GM18511 (cell line): ENCODE data around the gene ZNF160.

ENCODE experiments used
- ATAC-seq: cut with Tn5 transposase; IDR thresholded peaks from one replicate; pipeline ENCODE4 v1.9.1; 2021; ENCODE audit warnings: mild to moderate bottlenecking, moderate library complexity; ENCODE audit not compliant: unreplicated experiment

Gene ZNF160

DNA sequence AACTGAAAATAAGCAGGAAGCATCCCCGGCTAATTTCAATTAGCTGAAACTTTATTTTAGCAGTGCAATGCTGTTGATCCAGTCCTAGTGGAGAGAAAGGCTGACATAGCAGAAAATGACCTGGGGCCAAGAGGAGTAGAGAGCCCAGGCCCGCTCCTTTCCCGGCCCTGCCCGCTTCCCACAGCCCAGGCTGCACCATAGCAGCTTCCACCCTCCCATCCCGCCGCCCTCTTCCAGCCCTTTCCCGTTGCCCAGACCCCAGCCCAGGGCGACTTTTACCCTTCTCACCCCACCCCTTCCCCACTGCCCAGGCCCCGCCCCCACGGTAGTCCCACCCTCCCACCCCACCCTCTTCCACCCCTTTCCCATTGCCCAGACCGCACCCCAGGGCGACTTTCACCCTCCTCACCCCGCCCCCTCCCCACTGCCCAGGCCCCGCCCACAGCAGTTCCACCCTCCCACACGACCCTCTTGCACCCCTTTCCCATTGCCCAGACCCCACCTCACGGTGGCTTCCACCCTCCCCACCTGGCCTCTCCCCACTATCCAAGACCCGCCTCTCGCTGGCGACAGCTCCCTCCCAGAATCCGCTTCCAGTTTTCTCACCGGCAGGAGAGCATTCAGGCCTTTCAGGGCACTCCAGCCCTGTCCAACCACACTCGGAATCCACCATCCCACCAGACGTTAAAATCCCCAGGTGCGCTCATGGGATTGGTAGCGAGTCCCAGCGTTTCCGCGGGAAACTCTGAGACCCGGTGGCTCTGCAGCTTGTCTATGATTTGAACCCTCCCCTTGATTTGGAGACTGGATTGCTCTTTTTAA lies 8.3 kb downstream of the ZNF160 start:
- no peak for ATAC-seq

DNA sequence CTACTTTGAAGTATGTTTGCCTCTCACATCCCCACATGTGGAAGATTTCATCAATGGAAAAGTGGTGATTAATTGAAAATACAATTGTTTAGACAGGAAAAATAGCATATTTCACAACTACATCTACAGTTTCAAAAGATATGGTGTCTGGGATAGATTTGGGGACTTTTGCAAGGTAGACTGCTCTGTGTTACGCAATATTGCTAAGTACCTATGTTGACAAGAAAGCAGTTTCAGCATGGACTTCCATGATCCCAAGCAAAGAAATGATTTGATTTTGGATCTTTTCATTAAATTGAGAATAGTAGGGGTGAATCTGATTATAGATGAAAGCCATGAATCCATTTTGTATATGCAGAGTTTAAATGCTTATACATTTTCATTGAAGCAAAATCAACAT lies 10.5 kb downstream of the ZNF160 start:
- no peak for ATAC-seq

DNA sequence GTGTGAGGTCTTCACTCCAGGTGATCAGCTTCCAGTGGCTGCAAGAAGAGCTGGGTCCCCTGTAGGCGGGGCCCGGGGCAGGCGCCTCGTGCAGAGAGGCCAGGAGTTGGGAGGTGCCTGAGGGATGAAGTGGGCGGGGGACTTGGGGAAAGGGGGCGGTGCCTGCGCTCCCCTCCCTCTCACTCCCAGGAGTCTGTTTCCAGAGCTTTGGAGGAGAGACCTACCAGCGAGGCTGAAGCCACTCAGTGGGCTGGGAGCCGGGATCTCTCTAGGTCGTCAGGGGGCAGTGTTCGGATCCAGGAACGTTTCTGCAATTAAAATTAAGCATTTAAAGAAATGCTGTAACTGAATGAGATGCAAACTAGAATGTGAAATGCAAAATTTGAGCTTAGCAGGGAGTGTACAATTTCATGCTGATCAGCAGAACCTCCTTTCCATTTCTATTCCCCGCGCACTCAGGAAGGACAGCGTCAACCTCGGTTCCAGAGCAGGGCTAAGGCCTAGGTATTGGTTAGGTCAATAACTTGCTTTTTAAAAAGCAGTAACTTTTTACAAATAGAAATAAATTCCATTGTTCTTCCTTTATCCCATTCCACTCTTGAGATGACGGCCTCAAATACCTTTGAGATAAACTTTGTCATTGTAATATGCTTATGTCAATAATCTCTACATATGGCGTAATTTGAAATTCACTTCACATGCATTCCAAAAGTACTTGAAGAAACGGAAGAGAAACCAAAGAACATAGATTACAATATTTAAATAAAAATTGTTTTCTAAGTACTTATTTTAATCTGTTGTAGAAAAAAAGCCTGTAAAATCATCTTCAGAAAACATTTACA lies 11.6 kb downstream of the ZNF160 start:
- no peak for ATAC-seq

DNA sequence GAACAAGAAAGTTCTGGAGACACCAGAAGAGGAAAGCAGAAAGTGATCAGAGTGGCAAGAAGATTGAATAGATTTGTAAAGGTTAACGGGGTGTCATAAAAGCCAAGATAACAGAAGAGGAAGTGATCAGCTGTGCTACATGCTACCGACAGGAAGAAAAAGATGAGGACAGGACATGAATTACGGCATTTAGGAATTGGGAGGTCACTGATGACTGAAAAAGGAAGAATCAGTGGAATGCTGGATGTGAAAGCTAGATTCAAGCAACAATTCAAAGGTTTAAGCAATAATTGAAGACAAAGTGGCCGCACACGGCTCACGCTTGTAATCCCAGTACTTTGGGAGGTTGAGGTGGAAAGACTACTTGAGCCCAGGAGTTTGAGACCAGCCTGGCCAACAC lies 15.1 kb downstream of the ZNF160 start:
- ATAC-seq = no peak

DNA sequence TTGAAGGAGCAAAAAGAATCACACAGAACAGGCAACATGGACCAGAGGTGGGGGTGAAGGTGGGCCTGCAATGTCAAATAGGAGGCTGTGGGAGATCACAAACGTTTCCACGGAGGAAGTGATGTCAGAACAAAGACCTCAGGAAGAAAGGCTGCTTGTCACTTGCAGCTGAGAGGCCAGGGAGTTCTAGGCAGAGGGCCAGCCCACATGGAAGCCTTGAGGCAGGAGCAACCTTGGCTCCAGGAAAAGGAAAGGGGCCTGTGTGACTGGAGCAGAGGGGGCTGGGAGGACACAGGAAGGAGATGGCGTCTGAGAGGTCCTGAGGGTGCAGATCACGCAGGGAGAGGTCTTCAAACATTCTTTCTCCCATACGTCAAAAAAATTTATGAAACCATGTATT lies 16.3 kb downstream of the ZNF160 start:
- ATAC-seq = no peak

DNA sequence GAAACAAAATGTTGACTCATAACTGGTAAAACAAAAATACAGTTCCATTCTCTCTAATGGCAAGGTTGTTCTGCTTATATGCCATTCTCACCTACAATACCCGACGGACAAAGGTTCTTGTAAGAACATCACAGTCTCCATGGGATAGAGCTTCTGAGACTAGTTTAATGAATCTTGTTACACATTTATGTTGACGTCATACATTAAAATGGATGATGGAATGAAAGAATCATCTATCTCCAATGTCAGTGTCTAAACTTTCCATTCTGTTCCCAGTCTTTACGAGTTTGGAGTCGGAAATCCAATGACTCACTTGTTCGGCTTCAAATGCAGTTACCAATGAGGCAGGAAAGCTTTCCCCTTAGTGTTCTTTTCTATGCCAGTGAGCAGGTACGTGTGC lies 17.7 kb downstream of the ZNF160 start:
- no peak for ATAC-seq

DNA sequence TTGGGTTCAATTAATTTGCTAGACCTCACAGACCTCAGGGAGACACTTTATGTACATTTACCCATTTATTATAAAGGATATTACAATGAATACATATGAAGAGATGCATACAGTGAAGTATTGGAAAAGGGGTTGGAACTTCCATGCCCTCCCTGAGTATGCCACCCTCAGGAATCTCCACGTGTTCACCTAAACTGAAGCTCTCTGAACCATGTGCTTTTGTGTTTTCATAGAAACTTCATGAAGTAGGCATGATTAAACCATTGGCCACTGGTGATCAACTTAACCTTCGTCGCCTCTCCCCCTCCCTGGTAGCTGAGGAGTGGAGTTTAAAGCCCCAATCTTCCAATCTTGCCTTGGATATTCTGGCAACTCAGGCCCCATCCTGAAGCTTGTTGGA lies 20.3 kb downstream of the ZNF160 start:
- no peak for ATAC-seq

DNA sequence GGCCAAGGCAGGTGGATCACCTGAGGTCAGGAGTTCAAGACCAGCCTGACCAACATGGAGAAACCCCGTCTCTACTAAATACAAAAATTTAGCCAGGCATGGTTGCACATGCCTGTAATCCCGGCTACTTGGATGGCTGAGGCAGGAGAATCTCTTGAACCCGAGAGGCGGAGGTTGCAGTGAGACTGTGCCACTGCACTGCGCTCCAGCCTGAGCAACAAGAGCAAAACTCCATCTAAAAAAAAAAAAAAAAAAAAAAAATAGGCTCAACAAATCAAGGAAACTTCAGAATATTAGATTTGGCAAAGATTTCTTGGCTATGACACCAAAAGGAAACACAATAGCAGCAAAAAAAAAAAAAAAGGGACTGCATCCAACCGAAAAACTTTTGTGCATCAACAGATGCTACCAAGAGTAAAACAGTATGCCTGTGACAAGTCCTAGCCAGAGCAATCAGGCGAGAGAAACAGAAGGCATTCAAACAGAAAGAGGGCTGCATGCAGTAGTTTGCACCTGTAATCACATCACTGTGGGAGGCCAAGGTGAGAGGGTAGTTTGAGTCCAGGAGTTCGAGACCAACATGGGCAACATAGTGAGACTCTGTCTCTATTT lies 23.8 kb downstream of the ZNF160 start:
- ATAC-seq = no peak

DNA sequence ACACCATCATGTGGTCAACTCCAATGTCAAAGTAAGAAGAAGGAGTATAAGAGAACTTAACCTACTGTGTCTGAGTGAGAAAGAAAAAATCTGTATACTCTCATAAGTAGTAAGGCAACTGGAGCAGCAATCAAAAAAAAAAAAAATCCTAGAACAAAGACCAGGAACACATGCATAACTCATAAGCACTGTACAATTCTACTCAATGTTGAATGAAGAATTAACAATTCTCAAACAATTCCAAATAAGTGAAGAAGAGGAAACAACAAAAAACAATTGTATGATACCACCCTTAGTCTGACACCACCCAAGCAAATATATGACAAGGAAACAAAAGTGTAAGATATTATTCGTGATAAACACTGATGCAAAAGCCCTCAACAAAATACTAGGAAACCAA lies 24.6 kb downstream of the ZNF160 start:
- no peak for ATAC-seq

DNA sequence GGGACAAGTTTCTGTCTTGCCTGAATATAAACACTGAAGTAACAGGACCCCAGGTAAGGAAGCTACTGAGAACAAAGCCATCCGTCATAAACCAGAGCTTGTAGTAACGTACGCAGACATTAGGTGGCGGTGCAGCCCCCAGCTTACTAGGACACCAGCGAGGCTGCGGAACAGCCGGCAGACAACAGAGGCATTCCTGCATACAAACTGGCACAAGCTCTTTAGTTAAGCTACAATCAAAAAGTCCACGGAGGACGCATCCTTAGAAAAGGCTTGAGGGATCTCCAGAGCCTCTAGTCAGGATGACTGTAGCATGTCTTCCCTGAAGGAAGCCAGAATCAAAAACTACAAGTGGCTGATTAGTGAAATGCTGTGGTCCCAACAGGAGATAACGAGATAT lies 26.2 kb downstream of the ZNF160 start:
- no peak for ATAC-seq

DNA sequence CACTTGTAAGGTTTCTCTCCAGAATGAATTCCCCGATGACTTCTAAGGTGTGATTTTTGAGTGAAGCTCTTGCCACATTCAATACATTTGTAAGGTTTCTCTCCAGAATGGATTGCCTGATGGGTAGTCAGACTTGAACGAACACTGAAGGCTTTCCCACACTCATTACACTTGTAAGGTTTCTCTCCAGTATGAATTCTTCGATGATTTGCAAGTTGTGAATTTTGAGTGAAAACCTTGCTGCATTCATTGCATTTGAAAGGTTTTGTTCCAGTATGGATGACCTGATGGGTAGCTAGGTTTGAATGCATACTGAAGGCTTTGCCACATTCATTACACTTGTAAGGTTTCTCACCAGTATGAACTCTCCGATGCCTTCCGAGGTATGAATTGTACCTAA lies 34.4 kb downstream of the ZNF160 start:
- no peak for ATAC-seq

DNA sequence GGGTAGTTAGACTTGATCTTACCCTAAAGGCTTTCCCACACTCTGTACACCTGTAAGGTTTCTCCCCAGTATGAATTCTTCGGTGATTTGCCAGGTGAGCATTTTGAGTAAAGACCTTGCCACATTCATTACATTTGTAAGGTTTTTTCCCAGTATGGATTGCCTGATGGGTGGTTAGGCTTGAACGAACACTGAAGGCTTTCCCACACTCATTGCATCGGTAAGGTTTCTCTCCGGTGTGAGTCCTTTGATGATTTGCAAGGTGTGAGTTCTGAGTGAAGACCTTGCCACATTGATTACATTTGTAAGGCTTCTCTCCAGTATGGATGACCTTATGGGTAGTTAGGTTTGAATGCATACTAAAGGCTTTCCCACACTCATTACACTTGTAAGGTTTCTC lies 35.0 kb downstream of the ZNF160 start:
- ATAC-seq = no peak

DNA sequence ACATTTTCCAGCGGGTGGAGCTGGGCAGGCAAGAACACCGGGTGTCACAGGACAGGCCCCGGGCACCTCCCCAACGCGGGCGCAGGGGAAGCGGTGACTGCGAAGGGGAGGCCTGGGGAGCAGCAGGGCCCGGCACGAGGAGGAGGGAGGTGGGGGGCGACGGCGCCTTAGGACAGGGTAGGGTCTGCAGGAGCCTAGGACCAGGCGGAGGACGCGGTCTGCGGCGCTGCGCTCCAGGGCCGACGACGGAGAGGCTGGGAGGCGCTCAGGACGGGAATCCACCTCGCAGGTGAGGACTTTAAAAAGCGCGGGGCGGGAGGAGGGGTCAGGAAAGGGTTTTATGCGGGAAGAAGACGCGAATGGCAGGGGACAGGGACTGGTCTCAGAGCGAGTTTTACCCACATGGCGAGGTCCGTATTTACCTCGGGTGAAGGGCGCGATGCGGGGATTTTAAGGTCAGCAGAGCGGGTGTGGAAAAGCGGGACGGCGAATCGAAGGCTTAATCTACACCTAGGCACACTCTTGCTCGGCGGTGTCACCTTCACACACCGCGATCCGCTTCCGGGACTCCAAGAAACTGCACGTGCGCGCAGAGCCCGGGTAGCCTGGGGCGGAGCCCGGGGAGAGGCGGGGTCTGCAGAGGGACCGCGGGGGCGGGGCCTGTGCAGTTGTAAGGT lies 45.2 kb downstream of the ZNF160 start:
- no peak for ATAC-seq

DNA sequence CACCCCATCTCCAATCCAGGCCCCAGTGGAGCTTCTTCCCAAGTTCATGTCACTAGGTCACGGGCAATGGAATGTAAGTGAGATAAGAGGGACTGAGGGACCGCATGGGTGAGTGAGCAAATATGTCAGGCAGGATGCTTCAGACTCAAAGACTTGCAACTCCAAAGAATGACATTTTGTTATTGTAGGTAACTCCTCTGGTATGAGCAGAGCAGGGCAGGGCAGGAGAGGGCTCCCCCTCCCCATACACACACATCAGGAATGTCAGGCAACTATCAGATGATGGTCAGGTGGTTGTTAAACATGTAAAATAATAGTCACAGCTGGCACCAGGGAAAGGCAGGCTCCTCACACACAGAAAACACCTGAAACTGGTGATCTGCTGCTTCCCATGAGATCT lies 48.1 kb downstream of the ZNF160 start:
- ATAC-seq = no peak

DNA sequence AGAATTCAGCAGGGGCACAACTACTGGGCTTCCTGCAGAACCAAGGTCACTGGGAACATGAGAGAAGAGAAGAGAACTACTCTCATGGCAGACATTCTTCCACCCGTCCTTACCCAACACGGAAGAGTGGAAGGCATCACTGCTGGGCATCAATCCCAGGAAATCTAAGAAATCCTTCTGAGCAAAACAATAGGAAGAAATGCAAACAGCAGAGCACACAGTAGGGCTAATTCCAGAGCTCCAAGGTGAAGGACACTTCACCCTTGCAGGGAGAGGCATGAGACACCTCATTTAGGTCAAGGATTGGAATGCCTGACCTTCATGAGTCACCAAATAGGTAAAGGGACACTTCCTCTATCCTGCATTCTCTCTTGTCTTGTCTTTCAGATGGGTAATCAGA lies 55.8 kb downstream of the ZNF160 start:
- no peak for ATAC-seq

DNA sequence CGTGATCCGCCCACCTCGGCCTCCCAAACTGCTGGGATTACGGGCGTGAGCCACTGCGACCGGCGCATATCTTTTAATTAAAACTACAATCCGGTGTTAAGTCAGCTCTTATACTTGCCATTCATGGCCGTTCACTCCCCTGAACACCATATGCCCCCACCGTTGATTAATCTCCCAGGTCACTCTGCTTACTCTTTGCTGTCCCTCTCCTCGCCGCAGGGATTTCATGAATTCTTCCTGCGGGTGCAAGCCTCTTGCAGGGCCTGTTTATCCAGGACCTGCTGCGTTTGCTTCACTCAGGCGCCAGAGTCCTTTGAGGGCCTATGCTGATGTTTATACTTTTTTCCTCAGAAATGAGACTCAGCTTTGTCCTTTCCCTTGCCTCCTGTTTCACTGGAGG lies 57.7 kb downstream of the ZNF160 start:
- no peak for ATAC-seq

DNA sequence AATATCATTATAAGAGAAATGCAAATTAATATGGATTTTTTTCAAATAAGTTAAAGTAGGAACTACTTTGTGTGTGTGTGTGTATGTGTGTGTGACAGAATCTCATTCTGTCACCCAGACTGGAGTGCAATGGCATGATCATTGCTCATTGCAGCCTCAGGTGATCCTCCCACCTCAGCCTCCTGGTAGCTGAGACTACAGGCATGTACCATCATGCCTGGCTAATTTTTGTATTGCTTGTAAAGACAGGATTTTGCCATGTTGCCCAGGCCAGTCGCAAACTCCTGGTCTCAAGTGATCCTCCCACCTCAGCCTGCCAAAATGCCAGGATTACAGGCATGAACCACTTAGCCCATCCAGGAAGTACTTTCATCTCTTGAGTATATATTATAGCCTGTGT lies 61.9 kb downstream of the ZNF160 start:
- no peak for ATAC-seq

DNA sequence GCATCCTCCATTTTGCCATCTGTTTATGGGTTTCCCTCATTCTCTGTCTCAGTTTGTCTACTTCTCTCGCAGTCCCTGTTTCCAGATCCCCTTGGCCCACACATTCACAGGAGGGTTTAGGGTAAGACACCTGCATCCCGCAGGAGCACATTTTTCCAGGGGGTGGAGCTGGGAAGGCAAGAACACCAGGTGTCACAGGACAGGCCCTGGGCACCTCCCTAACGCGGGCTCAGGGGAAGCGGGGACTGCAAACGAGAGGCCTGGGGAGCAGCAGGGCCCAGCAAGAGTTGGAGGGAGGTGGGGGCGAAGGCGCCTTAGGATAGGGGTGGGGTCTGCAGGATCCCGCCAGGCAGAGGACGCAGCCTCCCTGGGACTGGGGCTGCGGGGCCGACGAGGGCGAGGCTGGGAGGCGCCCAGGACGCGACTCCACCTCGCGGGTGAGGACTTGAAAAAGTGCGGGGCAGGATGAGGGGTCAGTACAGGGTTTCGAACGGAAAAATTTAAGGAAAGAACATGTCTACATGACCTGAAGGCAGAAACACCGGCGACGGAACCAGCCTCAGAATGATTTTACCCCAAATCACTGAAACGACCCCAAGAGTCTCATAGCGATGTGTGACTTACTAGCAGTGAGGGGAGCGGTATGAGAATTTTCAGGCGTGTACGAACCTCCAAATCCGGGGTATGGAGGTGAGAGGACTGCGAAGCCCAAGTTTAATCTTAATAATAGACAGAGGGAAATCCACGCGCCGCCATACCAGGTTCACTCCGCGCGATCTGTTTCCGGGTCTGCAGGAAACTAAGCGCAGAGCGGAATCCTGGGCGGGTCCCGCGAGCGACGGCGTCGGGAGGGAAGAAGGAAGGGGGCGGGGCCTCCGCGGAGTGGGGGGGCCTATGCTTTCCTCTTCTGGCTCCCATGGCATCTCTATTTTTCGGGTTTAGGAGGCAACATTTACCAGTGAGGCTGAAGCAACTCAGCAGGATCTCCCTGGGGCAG lies 65.8 kb downstream of the ZNF160 start:
- no peak for ATAC-seq

DNA sequence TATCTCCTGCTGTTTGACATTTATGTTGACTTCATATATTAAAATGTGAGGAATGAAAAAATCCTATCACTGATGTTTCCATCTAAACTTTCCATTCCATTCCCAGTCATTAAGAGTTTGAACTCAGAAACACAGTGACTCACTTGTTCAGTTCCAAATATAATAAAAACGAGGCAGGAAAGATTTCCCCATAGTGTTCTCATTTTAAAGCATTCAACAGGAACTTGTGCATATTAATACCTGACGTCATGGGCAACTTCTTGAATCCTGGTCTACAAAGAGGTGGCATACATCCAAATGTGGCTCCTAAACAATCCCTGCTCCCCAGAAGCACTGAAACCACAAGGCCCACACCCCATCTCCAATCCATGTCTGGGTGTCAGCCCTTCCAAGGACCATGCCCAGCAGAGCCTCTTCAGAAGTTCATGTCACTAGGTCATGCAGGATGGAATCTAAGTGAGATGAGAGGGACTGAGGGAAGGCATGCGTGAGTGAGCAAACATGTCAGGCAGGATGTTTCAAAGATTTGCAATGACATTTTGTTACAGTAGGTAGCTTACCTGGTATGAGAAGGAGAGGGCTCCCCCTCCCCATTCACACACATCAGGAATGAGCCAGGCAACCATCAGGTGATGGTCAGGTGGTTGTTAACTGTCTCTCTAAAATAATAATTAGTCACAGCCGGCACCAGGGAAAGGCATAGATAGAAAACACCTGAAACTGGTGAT lies 68.1 kb downstream of the ZNF160 start:
- ATAC-seq = no peak
